H1 (cell line): ENCODE results near the gene GPRIN3. TPM values are rescaled to one million over a fixed set of nuclear protein-coding genes. Genes with fewer than 3 reads are reported as not detected.

Source experiments
- CTCF ChIA-PET: fragments of 300-600 bp; sonication (Branson Sonifier 250); formaldehyde crosslinking; loops from one replicate; lab custom pipeline; 2021; ENCODE audit not compliant: partially characterized antibody; lab: Charles Lee
- POLR2A ChIA-PET: fragments of 300-600 bp; sonication (Branson Sonifier 250); formaldehyde crosslinking; loops from one replicate; lab custom pipeline; 2021; ENCODE audit warnings: inconsistent platforms; ENCODE audit not compliant: partially characterized antibody; lab: Charles Lee
- DNase-seq, 2 experiments: peaks; one replicate each; pipeline versions ENCODE4 v3.0.0 to v3.0.0-alpha.2; 2010 to 2022; ENCODE audit warnings: low spot score in 2 of 2, low read depth in 1 of 2, mixed read lengths in 1 of 2
- FAIRE-seq: peaks from 2 replicates; lab custom pipeline; 2011; peaks lifted over from hg19 to GRCh38; lab: Jason Lieb, UNC
- H2AFZ ChIP-seq: 2 replicates; pipeline ENCODE4 v1.8.1; 2012; ENCODE audit warnings: low read length, inconsistent platforms
- H2AK5ac ChIP-seq: 2 replicates; pipeline ENCODE4 v1.6.1; 2013; ENCODE audit warnings: low read depth, low read length
- H2BK120ac ChIP-seq: replicated peaks from 2 replicates; pipeline ENCODE3; 2013; ENCODE audit warnings: low read depth, low read length, inconsistent platforms
- H2BK12ac ChIP-seq: 2 replicates; pipeline ENCODE4 v1.6.1; 2013; ENCODE audit warnings: low read depth, low read length
- H2BK15ac ChIP-seq: 2 replicates; pipeline ENCODE4 v1.6.1; 2013; ENCODE audit warnings: low read length
- H2BK20ac ChIP-seq: 2 replicates; pipeline ENCODE4 v1.6.1; 2013; ENCODE audit warnings: low read length
- H2BK5ac ChIP-seq: 2 replicates; pipeline ENCODE4 v1.6.1; 2013; ENCODE audit warnings: low read depth, low read length
- H3K14ac ChIP-seq: 2 replicates; pipeline ENCODE4 v1.6.1; 2013; ENCODE audit warnings: inconsistent platforms; ENCODE audit not compliant: insufficient read length
- H3K18ac ChIP-seq: 2 replicates; pipeline ENCODE4 v1.6.1; 2013; ENCODE audit warnings: low read length; ENCODE audit errors: extremely low read depth
- H3K23ac ChIP-seq: 2 replicates; pipeline ENCODE4 v1.6.1; 2013; ENCODE audit warnings: inconsistent platforms; ENCODE audit not compliant: insufficient read length
- H3K23me2 ChIP-seq: 2 replicates; pipeline ENCODE4 v1.6.1; 2013; ENCODE audit warnings: low read depth, low read length
- H3K27ac ChIP-seq: 2 replicates; pipeline ENCODE4 v1.6.1; 2011; ENCODE audit warnings: low read depth, low read length, inconsistent platforms
- H3K27me3 ChIP-seq, 4 experiments: replicated peaks in 1 of 4; 1 replicate in 1 of 4; 2 replicates in 3 of 4; pipeline versions ENCODE4 v1.6.1 to v1.8.1; 2011 to 2013; ENCODE audit warnings: low read length in 3 of 4, mild to moderate bottlenecking in 3 of 4, inconsistent platforms in 2 of 4, mixed read lengths in 2 of 4, moderate library complexity in 1 of 4; ENCODE audit not compliant: control insufficient read depth in 3 of 4, insufficient read depth in 3 of 4; ENCODE audit errors: extremely low read depth in 1 of 4
- H3K36me3 ChIP-seq, 4 experiments: 2 replicates each; pipeline versions ENCODE4 v1.6.1 to v1.8.1; 2011 to 2013; ENCODE audit warnings: mild to moderate bottlenecking in 4 of 4, low read length in 3 of 4, moderate library complexity in 2 of 4, control low read depth in 1 of 4, inconsistent platforms in 1 of 4; ENCODE audit not compliant: insufficient read depth in 4 of 4, control insufficient read depth in 2 of 4
- H3K4ac ChIP-seq: replicated peaks from 2 replicates; pipeline ENCODE3; 2013; ENCODE audit warnings: low read length, low read depth, mixed read lengths, inconsistent platforms; ENCODE audit not compliant: insufficient read length
- H3K4me1 ChIP-seq, 4 experiments: replicated peaks in 1 of 4; 1 replicate in 1 of 4; 2 replicates in 3 of 4; pipeline versions ENCODE4 v1.6.1 to v1.8.1; 2011 to 2013; ENCODE audit warnings: low read length in 3 of 4, inconsistent platforms in 2 of 4, mixed read lengths in 1 of 4; ENCODE audit not compliant: insufficient read depth in 4 of 4, control insufficient read depth in 3 of 4
- H3K4me2 ChIP-seq, 2 experiments: 2 replicates each; pipeline versions ENCODE4 v1.6.1 to v1.8.1; 2011 to 2013; ENCODE audit warnings: low read depth in 2 of 2, low read length in 2 of 2, control low read depth in 1 of 2, inconsistent platforms in 1 of 2, mild to moderate bottlenecking in 1 of 2; ENCODE audit not compliant: insufficient read depth in 1 of 2
- H3K4me3 ChIP-seq, 4 experiments: fragments of 200-600, 300-600 bp in 1 of 4; sonication (generic), shearing (Covaris generic), sonication (Bioruptor Twin) in 1 of 4; 2 replicates each; pipeline versions ENCODE4 v1.5.1 to v1.8.1; 2011 to 2016; ENCODE audit warnings: low read length in 4 of 4, low read depth in 3 of 4, control low read depth in 2 of 4, inconsistent platforms in 2 of 4, mild to moderate bottlenecking in 2 of 4, mixed read lengths in 1 of 4, moderate library complexity in 1 of 4; ENCODE audit not compliant: insufficient read depth in 2 of 4; ENCODE audit errors: extremely low read depth in 1 of 4
- H3K56ac ChIP-seq: replicated peaks from 2 replicates; pipeline ENCODE3; 2013; ENCODE audit warnings: low read depth, mild to moderate bottlenecking, mixed read lengths, low read length, inconsistent platforms; ENCODE audit not compliant: insufficient read length
- H3K79me1 ChIP-seq: 2 replicates; pipeline ENCODE4 v1.6.1; 2013; ENCODE audit warnings: low read depth, low read length, control low read depth
- H3K79me2 ChIP-seq, 2 experiments: 2 replicates each; pipeline versions ENCODE4 v1.6.1 to v1.8.1; 2012 to 2013; ENCODE audit warnings: low read length in 2 of 2, mild to moderate bottlenecking in 2 of 2, inconsistent platforms in 1 of 2; ENCODE audit not compliant: insufficient read depth in 2 of 2, control insufficient read depth in 1 of 2
- H3K9ac ChIP-seq, 4 experiments: replicated peaks in 1 of 4; 1 replicate in 1 of 4; 2 replicates in 3 of 4; pipeline versions ENCODE4 v1.6.1 to v1.8.1; 2011 to 2013; ENCODE audit warnings: low read depth in 3 of 4, low read length in 3 of 4, control low read depth in 2 of 4, mild to moderate bottlenecking in 2 of 4, moderate library complexity in 2 of 4, inconsistent platforms in 1 of 4; ENCODE audit errors: extremely low read depth in 1 of 4
- H3K9me3 ChIP-seq, 2 experiments: 2 replicates each; pipeline versions ENCODE4 v1.6.1 to v1.8.1; 2012 to 2013; ENCODE audit warnings: mild to moderate bottlenecking in 2 of 2, moderate library complexity in 2 of 2, control low read depth in 1 of 2, inconsistent platforms in 1 of 2, low read depth in 1 of 2, low read length in 1 of 2, mixed read lengths in 1 of 2; ENCODE audit not compliant: insufficient read depth in 2 of 2
- H4K20me1 ChIP-seq, 2 experiments: replicated peaks in 1 of 2; 2 replicates each; pipeline versions ENCODE3 to v1.8.1; 2011 to 2013; ENCODE audit warnings: inconsistent platforms in 2 of 2, low read length in 2 of 2, mild to moderate bottlenecking in 1 of 2; ENCODE audit not compliant: insufficient read depth in 2 of 2, control insufficient read depth in 1 of 2
- H4K5ac ChIP-seq: 2 replicates; pipeline ENCODE4 v1.6.1; 2013; ENCODE audit warnings: low read length, low read depth, mixed read lengths, inconsistent platforms; ENCODE audit not compliant: insufficient read length
- H4K8ac ChIP-seq: 2 replicates; pipeline ENCODE4 v1.8.0; 2013; ENCODE audit warnings: mild to moderate bottlenecking, moderate library complexity, low read length, inconsistent platforms; ENCODE audit not compliant: insufficient read depth; ENCODE audit errors: extremely low read depth
- H4K91ac ChIP-seq: replicated peaks from 2 replicates; pipeline ENCODE3; 2013; ENCODE audit warnings: low read length, mixed read lengths, inconsistent platforms; ENCODE audit not compliant: insufficient read length
- ATF3 ChIP-seq: IDR thresholded peaks from 2 replicates; pipeline ENCODE4 v1.6.1; 2011; ENCODE audit warnings: low read depth, mild to moderate bottlenecking, low read length; ENCODE audit not compliant: insufficient read depth
- RAD21 ChIP-seq, 2 experiments: IDR thresholded peaks in 1 of 2; conservative IDR thresholded peaks in 1 of 2; 2 replicates each; pipeline ENCODE4 v1.6.1; 2011; ENCODE audit warnings: low read depth in 2 of 2, low read length in 2 of 2, improper control_type of control experiment in 1 of 2, inconsistent platforms in 1 of 2, mild to moderate bottlenecking in 1 of 2, moderate library complexity in 1 of 2
- WGBS, 2 experiments: shearing (Covaris generic) in 1 of 2; methylation state at CpG; one replicate each; pipeline versions ENCODE4 v1.1.6 to v1.1.7; 2013 to 2015; ENCODE audit warnings: low lambda C conversion rate in 2 of 2, mixed read lengths in 2 of 2, inconsistent platforms in 1 of 2, low coverage in 1 of 2, missing lambda C conversion rate in 1 of 2; ENCODE audit not compliant: insufficient replicate concordance in 2 of 2, insufficient coverage in 1 of 2, insufficient read length in 1 of 2; ENCODE audit errors: extremely low coverage in 1 of 2, missing lambda C conversion rate in 1 of 2; 5-methylcytosine and 5-hydroxymethylcytosine counted together
- polyA plus RNA-seq, 7 experiments: library from polyadenylated mRNA; depleted of rRNA in 3 of 7; stranded (reverse) in 5 of 7; unstranded in 2 of 7; fragments of >200 nt in 5 of 7; fragments of 200-250 nt in 2 of 7; gene quantifications; 1 replicate in 5 of 7; 2 replicates in 1 of 7; 4 replicates in 1 of 7; pipeline versions ENCODE4 v1.2.1 to v1.2.3, GENCODE V29; 2011 to 2013; ENCODE audit warnings: missing spikeins in 2 of 7, mixed read lengths in 2 of 7
- total RNA-seq: library from RNA; stranded (reverse); fragmentation: NEBNext Ultra II Directional; extraction: Animal tissue kit (Norgen Biotek cat#: 25700); gene quantifications from 2 replicates; pipeline ENCODE4 v1.2.1, GENCODE V29; 2021
- TF ChIP-seq, protein P1 (sequence below), 3 experiments: IDR thresholded peaks; 1 replicate in 2 of 3; 2 replicates in 1 of 3; pipeline versions ENCODE4 v1.5.1 to v1.6.1; 2011; ENCODE audit warnings: low read length in 3 of 3, mild to moderate bottlenecking in 3 of 3, inconsistent platforms in 2 of 3, low read depth in 1 of 3, moderate library complexity in 1 of 3; ENCODE audit not compliant: insufficient read depth in 1 of 3; ENCODE audit errors: control extremely low read depth in 1 of 3

GPRIN3 gene
- total and polyA plus RNA-seq, 2 of the 8 experiments (the other 6 are each of a cell fraction or from before 2014, with no cell fraction given) = 0.17 to 1.4 TPM

- Histone ChIP-seq H2BK120ac (no peak overlapping the region), H4K5ac (no peak overlapping the region), H3K4me2 (no peak overlapping the region), H3K79me1 (no peaks in the 10 kb centered on the region), H4K8ac (no peak overlapping the region), H3K27me3 (no peaks in the 10 kb centered on the region), H3K23ac (no peak overlapping the region), H2BK5ac (no peak overlapping the region), H3K9ac (no peak overlapping the region), H3K36me3 (no peaks in the 10 kb centered on the region), H2BK20ac (no peak overlapping the region), H2AK5ac (no peak overlapping the region), H3K18ac (no peak overlapping the region), H4K20me1 (no peaks in the 10 kb centered on the region), H4K91ac (no peak overlapping the region), H3K79me2 (no peaks in the 10 kb centered on the region), H3K23me2 (no peaks in the 10 kb centered on the region; the same call in 1 of the 2 replicates), H3K56ac (no peak overlapping the region), H3K4me1 (peaks cover 0 to 5% (median 3%) of the 10 kb centered on the region in 4 experiments; a peak in 5 of 7 replicates), H3K4ac (no peak overlapping the region), H3K27ac (no peak overlapping the region), H3K4me3 (no peak overlapping the region), H3K14ac (no peak overlapping the region), H2AFZ (no peak overlapping the region), H2BK12ac (no peak overlapping the region), H2BK15ac (no peak overlapping the region), H3K9me3 (no peaks in the 10 kb centered on the region)
- POLR2A ChIA-PET = no interaction called here
- TF ChIP-seq, protein P1, sequence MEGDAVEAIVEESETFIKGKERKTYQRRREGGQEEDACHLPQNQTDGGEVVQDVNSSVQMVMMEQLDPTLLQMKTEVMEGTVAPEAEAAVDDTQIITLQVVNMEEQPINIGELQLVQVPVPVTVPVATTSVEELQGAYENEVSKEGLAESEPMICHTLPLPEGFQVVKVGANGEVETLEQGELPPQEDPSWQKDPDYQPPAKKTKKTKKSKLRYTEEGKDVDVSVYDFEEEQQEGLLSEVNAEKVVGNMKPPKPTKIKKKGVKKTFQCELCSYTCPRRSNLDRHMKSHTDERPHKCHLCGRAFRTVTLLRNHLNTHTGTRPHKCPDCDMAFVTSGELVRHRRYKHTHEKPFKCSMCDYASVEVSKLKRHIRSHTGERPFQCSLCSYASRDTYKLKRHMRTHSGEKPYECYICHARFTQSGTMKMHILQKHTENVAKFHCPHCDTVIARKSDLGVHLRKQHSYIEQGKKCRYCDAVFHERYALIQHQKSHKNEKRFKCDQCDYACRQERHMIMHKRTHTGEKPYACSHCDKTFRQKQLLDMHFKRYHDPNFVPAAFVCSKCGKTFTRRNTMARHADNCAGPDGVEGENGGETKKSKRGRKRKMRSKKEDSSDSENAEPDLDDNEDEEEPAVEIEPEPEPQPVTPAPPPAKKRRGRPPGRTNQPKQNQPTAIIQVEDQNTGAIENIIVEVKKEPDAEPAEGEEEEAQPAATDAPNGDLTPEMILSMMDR (IDR thresholded peaks at IDR 0.05; ENCODE audit: control extremely low read depth in 1 of 3, insufficient read depth in 1 of 3, low read depth in 1 of 3, low read length in 3 of 3) = peak; percentile 73 to 74 (median 74)
- TF ChIP-seq ATF3 (no peak), RAD21 (IDR thresholded peaks at IDR 0.05 in 1 of 2, conservative IDR thresholded peaks at IDR 0.05 in 1 of 2; ENCODE audit: low read depth in 2 of 2, low read length in 2 of 2) (peak; percentile 59 to 70)
- CTCF ChIA-PET = interaction anchor here (0.6 to 2.5 kb wide), 23 partner anchors 9 to 396 kb away, joined by 3 to 17 read pairs (median 4); partner anchors contain the start of gene GPRIN3
- FAIRE-seq = peak; percentile 63
- peak in 1 of 2 experiments; percentile 63 for DNase-seq
- WGBS, 2 experiments = 7% methylated on average over 3 of the region's 3 CpGs; no CpG with 5 or more reads in 1 of the 2 experiments
Measured at GRCh38 chr4:89254847-89255246, 52.8 kb downstream of the GPRIN3 start.
